ENCODE measurements around the gene GAP43.

GAP43 gene

DNA sequence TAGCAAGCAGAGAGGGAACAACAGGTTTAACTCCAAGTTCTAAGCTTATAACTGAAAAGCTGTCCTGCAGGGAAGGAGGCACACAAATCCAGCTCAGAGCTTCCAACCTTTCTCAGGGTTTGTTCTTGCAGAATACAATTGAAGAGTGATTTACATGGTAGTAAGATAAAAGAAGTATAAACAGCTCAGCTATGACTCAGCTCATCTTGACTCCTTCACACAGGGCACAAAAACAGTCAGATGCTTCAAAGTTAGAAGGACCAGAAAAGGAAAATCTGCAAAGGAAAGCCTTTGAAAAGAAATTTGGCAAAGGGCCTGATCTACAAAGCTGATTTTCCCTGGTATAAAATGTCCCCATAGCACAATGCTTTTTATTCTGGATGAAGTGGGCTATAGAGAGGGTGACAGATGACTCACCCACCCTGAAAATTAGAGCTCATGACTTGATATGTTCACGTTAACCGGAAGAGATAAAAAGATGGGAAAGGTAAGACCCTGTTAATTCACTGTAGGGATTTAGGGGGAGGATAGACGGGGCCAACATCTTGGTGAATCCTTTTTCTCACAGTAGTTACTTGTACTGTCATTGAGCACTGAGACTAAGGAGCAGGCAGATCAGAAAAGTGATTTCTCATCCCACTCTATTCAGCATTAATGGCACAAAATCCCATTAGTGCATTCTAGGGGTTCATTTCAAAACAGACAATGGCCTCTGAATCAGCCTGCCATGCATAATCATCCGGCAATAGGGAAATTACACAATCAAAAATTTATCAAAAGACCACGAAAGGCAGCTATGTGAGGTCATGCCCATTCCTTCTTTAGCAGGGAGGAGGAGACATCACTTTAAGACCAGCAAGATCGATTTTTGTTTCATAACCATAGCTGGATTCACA, 143.5 kb downstream of the GAP43 start:
- Histone ChIP-seq H4K20me1 (ENCODE audit: control insufficient read depth, insufficient read depth, low read depth, low read length) (no peaks in the 10 kb centered on the region), H3K9me3 (ENCODE audit: control insufficient read depth, insufficient read depth, low read length) (no peaks in the 10 kb centered on the region), H3K79me2 (ENCODE audit: control insufficient read depth, low read length) (no peaks in the 10 kb centered on the region), H3K27ac (ENCODE audit: low read depth, low read length) (no peak overlapping the region), H3K4me2 (ENCODE audit: low read length) (no peak overlapping the region), H3K4me3 (ENCODE audit: low read length) (no peak overlapping the region), H3K4me1 (ENCODE audit: control insufficient read depth, low read length) (no peaks in the 10 kb centered on the region), H3K27me3 (ENCODE audit: control insufficient read depth, low read length) (peaks cover 10% of the 10 kb centered on the region), H3F3A (ENCODE audit: control insufficient read depth, insufficient read depth) (no peaks in the 10 kb centered on the region), H3K36me3 (ENCODE audit: control insufficient read depth, low read length) (no peaks in the 10 kb centered on the region), H3K9me2 (replicated peaks; ENCODE audit: control insufficient read depth, low read length) (no peaks in the 10 kb centered on the region)
- TF ChIP-seq, protein P1, sequence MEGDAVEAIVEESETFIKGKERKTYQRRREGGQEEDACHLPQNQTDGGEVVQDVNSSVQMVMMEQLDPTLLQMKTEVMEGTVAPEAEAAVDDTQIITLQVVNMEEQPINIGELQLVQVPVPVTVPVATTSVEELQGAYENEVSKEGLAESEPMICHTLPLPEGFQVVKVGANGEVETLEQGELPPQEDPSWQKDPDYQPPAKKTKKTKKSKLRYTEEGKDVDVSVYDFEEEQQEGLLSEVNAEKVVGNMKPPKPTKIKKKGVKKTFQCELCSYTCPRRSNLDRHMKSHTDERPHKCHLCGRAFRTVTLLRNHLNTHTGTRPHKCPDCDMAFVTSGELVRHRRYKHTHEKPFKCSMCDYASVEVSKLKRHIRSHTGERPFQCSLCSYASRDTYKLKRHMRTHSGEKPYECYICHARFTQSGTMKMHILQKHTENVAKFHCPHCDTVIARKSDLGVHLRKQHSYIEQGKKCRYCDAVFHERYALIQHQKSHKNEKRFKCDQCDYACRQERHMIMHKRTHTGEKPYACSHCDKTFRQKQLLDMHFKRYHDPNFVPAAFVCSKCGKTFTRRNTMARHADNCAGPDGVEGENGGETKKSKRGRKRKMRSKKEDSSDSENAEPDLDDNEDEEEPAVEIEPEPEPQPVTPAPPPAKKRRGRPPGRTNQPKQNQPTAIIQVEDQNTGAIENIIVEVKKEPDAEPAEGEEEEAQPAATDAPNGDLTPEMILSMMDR (IDR thresholded peaks at IDR 0.05; ENCODE audit: low read depth, low read length, poor library complexity, severe bottlenecking) = no peak
- TF ChIP-seq EZH2phosphoT487 (IDR thresholded peaks at IDR 0.05; ENCODE audit: borderline replicate concordance, low read length) = no peak

DNA sequence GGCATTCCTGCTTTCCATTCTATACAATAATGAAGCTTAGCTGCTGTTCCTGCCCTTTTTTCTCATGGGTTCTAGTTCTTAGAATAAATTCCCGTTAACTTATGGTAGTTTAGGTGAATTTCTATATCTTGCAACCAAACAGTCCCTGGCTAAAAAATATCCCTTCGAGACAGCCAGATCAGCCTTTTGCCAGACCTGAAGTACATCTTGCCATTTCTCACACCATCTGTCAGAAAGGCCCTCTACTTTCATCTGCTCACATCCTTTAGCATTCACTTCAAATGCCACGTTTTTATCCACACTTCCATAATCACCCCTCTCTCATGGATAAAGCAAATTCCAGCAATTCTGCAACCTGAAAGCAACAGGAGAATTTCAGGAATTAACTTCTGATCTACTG, 145.4 kb downstream of the GAP43 start:
- H3K4me3 ChIP-seq (ENCODE audit: low read length) = no peak overlapping the region
- TF ChIP-seq, protein P1 (IDR thresholded peaks at IDR 0.05; ENCODE audit: low read depth, low read length, poor library complexity, severe bottlenecking) = no peak
- TF ChIP-seq EZH2phosphoT487 (IDR thresholded peaks at IDR 0.05; ENCODE audit: borderline replicate concordance, low read length) = no peak
- no peaks in the 10 kb centered on the region for H3F3A ChIP-seq (ENCODE audit: control insufficient read depth, insufficient read depth)
- no peaks in the 10 kb centered on the region for H3K4me1 ChIP-seq (ENCODE audit: control insufficient read depth, low read length)
- no peaks in the 10 kb centered on the region for H3K36me3 ChIP-seq (ENCODE audit: control insufficient read depth, low read length)
- H3K27ac ChIP-seq (ENCODE audit: low read depth, low read length) = no peak overlapping the region
- H3K27me3 ChIP-seq (ENCODE audit: control insufficient read depth, low read length) = peaks cover 10% of the 10 kb centered on the region
- no peaks in the 10 kb centered on the region for H3K9me3 ChIP-seq (ENCODE audit: control insufficient read depth, insufficient read depth, low read length)
- H3K4me2 ChIP-seq (ENCODE audit: low read length) = no peak overlapping the region
- H3K9me2 ChIP-seq (replicated peaks; ENCODE audit: control insufficient read depth, low read length) = no peaks in the 10 kb centered on the region
- H4K20me1 ChIP-seq (ENCODE audit: control insufficient read depth, insufficient read depth, low read depth, low read length) = no peaks in the 10 kb centered on the region
- no peaks in the 10 kb centered on the region for H3K79me2 ChIP-seq (ENCODE audit: control insufficient read depth, low read length)
